ENCODE results near the gene PPP1R14B.

Gene PPP1R14B

DNA sequence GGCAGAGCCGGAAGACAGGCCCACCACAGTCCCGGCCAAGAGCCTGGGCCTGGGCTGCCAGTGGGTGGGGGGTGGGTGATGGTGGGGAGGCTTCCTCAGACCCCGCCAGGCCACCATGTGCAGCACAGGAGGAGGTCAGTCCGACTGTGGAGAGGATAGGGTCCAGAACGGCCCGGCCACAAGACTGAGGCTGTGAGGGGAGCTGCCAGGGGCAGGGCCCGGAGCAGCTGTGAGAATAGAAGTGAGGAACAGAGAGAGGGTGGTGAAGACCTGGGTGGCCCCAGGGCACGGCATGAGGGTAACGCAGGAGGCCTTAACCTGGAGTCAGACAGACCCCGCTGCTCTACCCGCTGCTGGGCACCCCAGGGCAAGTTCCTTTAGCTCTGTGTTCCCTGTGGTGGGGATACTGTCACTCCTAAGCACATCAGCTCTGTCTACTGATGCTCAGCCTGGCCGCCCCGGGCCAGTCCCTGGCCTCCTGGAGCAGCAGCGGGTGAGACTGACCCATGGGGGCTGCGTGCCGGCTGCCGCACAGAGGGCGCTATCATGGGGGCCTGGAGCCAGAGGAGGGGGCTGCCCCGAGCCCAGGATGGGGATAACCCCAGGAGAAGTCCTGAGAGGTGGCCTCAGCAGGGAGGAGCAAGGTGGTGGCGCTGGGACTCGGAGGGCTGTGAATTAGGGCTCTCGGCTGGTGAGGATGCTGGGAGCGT, 38.5 kb downstream of the PPP1R14B start:
- DNase-seq: no peak

GRCh38 chr11:64207256-64208085, 39.3 kb downstream of the PPP1R14B start:
- no peak for DNase-seq

- DNase-seq: no peak
Observed at GRCh38 chr11:64206457-64207255, 40.1 kb downstream of the PPP1R14B start, which contains the start of gene FERMT3. Gene FERMT3, plus strand, starts transcription at chr11:64206721. Its CDS starts 644 bp downstream, at chr11:64207365.

- peak; percentile 87 for DNase-seq
Observed at GRCh38 chr11:64204464-64204989, 42.2 kb downstream of the PPP1R14B start.

DNA sequence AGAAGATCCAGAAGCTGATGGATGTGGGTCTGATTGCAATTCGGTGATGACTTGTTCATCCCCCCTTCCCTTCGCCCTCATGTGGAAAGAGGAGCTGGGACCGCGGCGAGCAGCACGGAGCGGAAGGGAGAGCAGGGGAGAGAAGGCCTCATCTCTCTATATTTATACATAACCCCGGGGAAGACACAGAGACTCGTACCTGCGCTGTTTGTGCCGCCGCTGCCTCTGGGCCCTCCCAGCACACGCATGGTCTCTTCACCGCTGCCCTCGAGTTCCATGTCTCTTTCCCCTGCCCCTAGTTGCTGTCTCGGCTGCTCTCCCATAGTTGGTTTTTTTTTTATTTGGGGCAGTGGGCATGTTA, 42.7 kb downstream of the PPP1R14B start:
- DNase-seq: no peak

DNA sequence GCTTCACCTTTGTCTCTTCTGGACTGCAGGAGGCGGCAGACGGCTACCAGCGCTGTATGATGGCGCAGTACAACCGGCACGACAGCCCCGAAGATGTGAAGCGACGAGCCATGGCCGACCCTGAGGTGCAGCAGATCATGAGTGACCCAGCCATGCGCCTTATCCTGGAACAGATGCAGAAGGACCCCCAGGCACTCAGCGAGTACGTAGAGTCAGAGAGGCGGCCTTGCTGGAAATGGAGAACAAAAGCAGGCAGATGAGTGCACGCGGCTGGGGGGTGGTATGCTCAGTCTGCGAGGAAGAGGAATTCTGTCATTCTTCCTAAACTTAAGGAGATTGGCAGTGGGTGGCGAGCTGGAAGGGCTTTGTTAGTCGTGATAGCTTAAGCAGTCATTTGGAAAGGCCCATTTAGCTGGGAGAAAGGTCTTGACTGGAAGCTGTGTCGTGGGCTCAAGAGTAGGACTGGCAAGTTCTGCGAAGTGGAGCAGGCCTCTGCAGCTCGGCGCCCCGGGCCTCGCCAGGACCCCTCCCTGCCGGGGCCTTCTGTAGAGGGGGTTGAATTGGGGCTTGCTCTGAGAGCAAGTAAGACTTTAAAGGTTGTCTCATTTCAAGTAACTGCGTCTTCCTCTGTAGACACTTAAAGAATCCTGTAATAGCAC, 43.2 kb downstream of the PPP1R14B start:
- DNase-seq: no peak

- DNase-seq: no peak
Observed at GRCh38 chr11:64202992-64203391, 43.8 kb downstream of the PPP1R14B start.

GRCh38 chr11:64201543-64201942, 45.2 kb downstream of the PPP1R14B start:
- no peak for DNase-seq

DNA sequence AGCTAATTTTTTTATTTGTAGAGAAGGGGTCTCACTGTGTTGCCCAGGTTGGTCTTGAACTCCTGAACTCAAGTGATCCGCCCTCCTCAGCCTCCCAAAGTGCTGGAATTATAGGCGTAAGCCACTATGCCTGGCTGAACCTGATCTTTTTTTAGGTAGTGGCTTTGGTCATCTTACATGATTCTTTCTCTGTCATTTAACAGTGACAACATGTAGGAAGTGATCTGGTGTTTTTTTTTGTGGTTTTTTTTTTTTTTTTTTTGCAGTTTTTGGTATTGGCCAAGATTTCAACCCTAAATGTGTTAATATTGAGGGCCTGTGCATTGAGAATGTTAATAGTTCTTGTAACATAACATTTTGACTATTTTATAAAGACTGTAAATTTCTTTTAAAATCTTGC, 48.2 kb downstream of the PPP1R14B start:
- no peak for DNase-seq

- DNase-seq: no peak
Observed at GRCh38 chr11:64196626-64197025, 50.1 kb downstream of the PPP1R14B start.
